ENCODE results near the gene LRRC74A.
"Not testable (repeated sequence)": the region's sequence is repeated elsewhere in the genome, so short reads cannot be mapped to it uniquely, and the experiment has no call there.

Gene LRRC74A

GRCh38 chr14:76883447-76883846 lies 57.2 kb downstream of the LRRC74A start:
- TF ChIP-seq CTCF (IDR thresholded peaks at IDR 0.05; ENCODE audit: low read depth, low read length), result no peak
- no peak overlapping the region for H3K4me3 ChIP-seq (ENCODE audit: low read depth, low read length)

GRCh38 chr14:76884394-76884793 lies 58.2 kb downstream of the LRRC74A start:
- no peak overlapping the region for H3K4me3 ChIP-seq (ENCODE audit: low read depth, low read length)
- TF ChIP-seq CTCF (IDR thresholded peaks at IDR 0.05; ENCODE audit: low read depth, low read length), result no peak

- no peak for TF ChIP-seq CTCF (IDR thresholded peaks at IDR 0.05; ENCODE audit: low read depth, low read length)
- H3K4me3 ChIP-seq (ENCODE audit: low read depth, low read length), result no peak overlapping the region
Observed at GRCh38 chr14:76884853-76885276, 58.7 kb downstream of the LRRC74A start.

GRCh38 chr14:76887191-76887590 lies 61.0 kb downstream of the LRRC74A start:
- no peak for TF ChIP-seq CTCF (IDR thresholded peaks at IDR 0.05; ENCODE audit: low read depth, low read length)
- H3K4me3 ChIP-seq (ENCODE audit: low read depth, low read length), result no peak overlapping the region

- no peak for TF ChIP-seq CTCF (IDR thresholded peaks at IDR 0.05; ENCODE audit: low read depth, low read length)
- H3K4me3 ChIP-seq (ENCODE audit: low read depth, low read length), result no peak overlapping the region
Observed at GRCh38 chr14:76891391-76891790, 65.2 kb downstream of the LRRC74A start.

- no peak overlapping the region for H3K4me3 ChIP-seq (ENCODE audit: low read depth, low read length)
- TF ChIP-seq CTCF (IDR thresholded peaks at IDR 0.05; ENCODE audit: low read depth, low read length), result no peak
Observed at GRCh38 chr14:76894308-76894707, 68.1 kb downstream of the LRRC74A start.

GRCh38 chr14:76898006-76898405 lies 71.8 kb downstream of the LRRC74A start:
- H3K4me3 ChIP-seq (ENCODE audit: low read depth, low read length), result not testable (repeated sequence)

- no peak overlapping the region for H3K4me3 ChIP-seq (ENCODE audit: low read depth, low read length)
- no peak for TF ChIP-seq CTCF (IDR thresholded peaks at IDR 0.05; ENCODE audit: low read depth, low read length)
Observed at GRCh38 chr14:76900682-76901081, 74.5 kb downstream of the LRRC74A start.

Measured in WI38 (cell line).